HepG2 (cell line): ENCODE data around the gene FAM131A. TPM values are rescaled to one million over a fixed set of nuclear protein-coding genes. Genes with fewer than 3 reads are reported as not detected.

Source experiments
- AFF4 ChIP-seq: sonication (generic); formaldehyde crosslinking; IDR thresholded peaks from 2 replicates; pipeline ENCODE4 v1.4.0; 2020; ENCODE audit warnings: missing genetic modification reagents
- ARID2 ChIP-seq: sonication (generic); formaldehyde crosslinking; IDR thresholded peaks from 2 replicates; pipeline ENCODE4 v1.8.1; 2022; ENCODE audit warnings: mild to moderate bottlenecking, missing genetic modification reagents, borderline replicate concordance
- DMTF1 ChIP-seq: sonication (generic); formaldehyde crosslinking; IDR thresholded peaks from 2 replicates; pipeline ENCODE4 v1.4.0; 2020; ENCODE audit warnings: mild to moderate bottlenecking, missing genetic modification reagents
- FOSL1 ChIP-seq: sonication (generic); formaldehyde crosslinking; IDR thresholded peaks from 2 replicates; pipeline ENCODE4 v1.9.0; 2021; ENCODE audit warnings: missing genetic modification reagents, borderline replicate concordance
- HCFC1 ChIP-seq: fragments of 150-350 bp; IDR thresholded peaks from 2 replicates; pipeline ENCODE4 v1.6.1; 2014; ENCODE audit warnings: low read depth, low read length
- KDM4B ChIP-seq: sonication (generic); formaldehyde crosslinking; IDR thresholded peaks from 2 replicates; pipeline ENCODE4 v1.4.0; 2020; ENCODE audit warnings: missing genetic modification reagents
- MAZ ChIP-seq, 2 experiments: sonication (generic) in 1 of 2; formaldehyde crosslinking in 1 of 2; IDR thresholded peaks; 2 replicates each; pipeline versions ENCODE4 v1.5.0 to v1.6.1; 2012 to 2020; ENCODE audit warnings: low read depth in 2 of 2, mild to moderate bottlenecking in 2 of 2, borderline replicate concordance in 1 of 2, improper control_type of control experiment in 1 of 2, low read length in 1 of 2, missing genetic modification reagents in 1 of 2, moderate library complexity in 1 of 2
- MIER3 ChIP-seq: IDR thresholded peaks from 2 replicates; pipeline ENCODE4 v1.6.1; 2016; ENCODE audit warnings: missing compliant biosample characterization, borderline replicate concordance
- NCOR1 ChIP-seq: fragments of 200-600 bp; sonication (generic); IDR thresholded peaks from 2 replicates; pipeline ENCODE4 v1.7.0; 2017; ENCODE audit warnings: antibody characterized with exemption, low read length, borderline replicate concordance
- NFKBIZ ChIP-seq: IDR thresholded peaks from 2 replicates; pipeline ENCODE4 v1.6.1; 2018; ENCODE audit warnings: missing genetic modification reagents, missing compliant biosample characterization
- PATZ1 ChIP-seq: sonication (generic); formaldehyde crosslinking; IDR thresholded peaks from 2 replicates; pipeline ENCODE4 v1.4.0; 2020; ENCODE audit warnings: missing genetic modification reagents
- SALL1 ChIP-seq: sonication (generic); formaldehyde crosslinking; IDR thresholded peaks from 2 replicates; pipeline ENCODE4 v1.8.0; 2022; ENCODE audit warnings: mild to moderate bottlenecking, missing genetic modification reagents
- SMC3 ChIP-seq: IDR thresholded peaks from 2 replicates; pipeline ENCODE4 v1.6.1; 2011; ENCODE audit warnings: low read length, improper control_type of control experiment
- U2AF2 ChIP-seq: fragments of 200-400 bp; formaldehyde crosslinking; IDR thresholded peaks from 2 replicates; pipeline ENCODE4 v1.6.1; 2017; ENCODE audit warnings: low read depth, mild to moderate bottlenecking, low read length
- ZC3H4 ChIP-seq: sonication (generic); formaldehyde crosslinking; IDR thresholded peaks from 2 replicates; pipeline ENCODE4 v1.4.0; 2020; ENCODE audit warnings: missing genetic modification reagents, borderline replicate concordance
- ZFP37 ChIP-seq: sonication (generic); formaldehyde crosslinking; IDR thresholded peaks from 2 replicates; pipeline ENCODE4 v1.4.0; 2020; ENCODE audit warnings: missing genetic modification reagents, borderline replicate concordance
- ZMYM3 ChIP-seq: sonication (generic); formaldehyde crosslinking; IDR thresholded peaks from 2 replicates; pipeline ENCODE4 v1.5.1; 2020; ENCODE audit warnings: mild to moderate bottlenecking, missing genetic modification reagents
- ZNF296 ChIP-seq: sonication (generic); formaldehyde crosslinking; conservative IDR thresholded peaks from 2 replicates; pipeline ENCODE4 v1.5.0; 2020; ENCODE audit warnings: mild to moderate bottlenecking, missing genetic modification reagents
- ZNF775 ChIP-seq: sonication (generic); formaldehyde crosslinking; IDR thresholded peaks from 2 replicates; pipeline ENCODE4 v1.4.0; 2020; ENCODE audit warnings: missing genetic modification reagents, mild to moderate bottlenecking, moderate library complexity, borderline replicate concordance
- polyA plus RNA-seq, 8 experiments: library from polyadenylated mRNA; depleted of rRNA in 3 of 8; stranded (reverse) in 7 of 8; unstranded in 1 of 8; fragments of >200 nt; fragmentation: Illumina TruSeq in 4 of 8; extraction: Trizol in 4 of 8; gene quantifications; 2 replicates each; pipeline versions ENCODE4 v1.2.1 to v1.2.3, GENCODE V29; 2011 to 2016; ENCODE audit warnings: low read depth in 4 of 8, missing spikeins in 1 of 8, mixed read lengths in 1 of 8; ENCODE audit not compliant: insufficient read depth in 1 of 8
- total RNA-seq, 5 experiments: library from RNA; depleted of rRNA; stranded (reverse); fragments of >200 nt; fragmentation: Illumina TruSeq; extraction: Trizol; gene quantifications; 2 replicates each; pipeline ENCODE4 v1.2.3, GENCODE V29; 2016; ENCODE audit warnings: low read depth in 1 of 5
- TF ChIP-seq, protein P1 (sequence below): sonication (generic); formaldehyde crosslinking; IDR thresholded peaks from 2 replicates; pipeline ENCODE4 v1.9.0; 2021; ENCODE audit warnings: missing genetic modification reagents, mild to moderate bottlenecking, borderline replicate concordance

Gene FAM131A
- total and polyA plus RNA-seq, 2 of the 13 experiments (the other 11 are each of a cell fraction or from before 2014, with no cell fraction given) = 9.2 to 9.3 TPM

- TF ChIP-seq AFF4 (CRISPR knock-in tag) = 0 out of 2 replicates have a peak, but pooled peaks have one; percentile 56
- no peak for TF ChIP-seq NCOR1
- no peak for TF ChIP-seq HCFC1
- no peak for TF ChIP-seq ZNF296 (CRISPR knock-in tag)
- no peak for TF ChIP-seq FOSL1
- TF ChIP-seq ZC3H4 (CRISPR knock-in tag) = no peak
- peak; percentile 97 for TF ChIP-seq SMC3
- TF ChIP-seq NFKBIZ (CRISPR knock-in tag) = no peak
- no peak for TF ChIP-seq MAZ (IDR thresholded peaks at IDR 0.05; ENCODE audit: borderline replicate concordance, low read depth, low read length)
- peak; percentile 54; the same call in 1 of the 2 replicates for TF ChIP-seq MAZ (CRISPR knock-in tag; IDR thresholded peaks at IDR 0.05; ENCODE audit: low read depth)
- TF ChIP-seq ZNF775 (CRISPR knock-in tag) = no peak
- TF ChIP-seq KDM4B (CRISPR knock-in tag) = 0 out of 2 replicates have a peak, but pooled peaks have one; percentile 13
- TF ChIP-seq PATZ1 = peak; percentile 47
- TF ChIP-seq ZMYM3 (CRISPR knock-in tag) = no peak
- peak; percentile 74; the same call in 1 of the 2 replicates for TF ChIP-seq SALL1 (CRISPR knock-in tag)
- TF ChIP-seq ZFP37 (CRISPR knock-in tag) = peak; percentile 48; the same call in 1 of the 2 replicates
- TF ChIP-seq DMTF1 (CRISPR knock-in tag) = no peak
- TF ChIP-seq MIER3 (CRISPR knock-in tag) = no peak
- 0 out of 2 replicates have a peak, but pooled peaks have one; percentile 29 for TF ChIP-seq ARID2 (CRISPR knock-in tag)
- no peak for TF ChIP-seq U2AF2
- TF ChIP-seq, protein P1, sequence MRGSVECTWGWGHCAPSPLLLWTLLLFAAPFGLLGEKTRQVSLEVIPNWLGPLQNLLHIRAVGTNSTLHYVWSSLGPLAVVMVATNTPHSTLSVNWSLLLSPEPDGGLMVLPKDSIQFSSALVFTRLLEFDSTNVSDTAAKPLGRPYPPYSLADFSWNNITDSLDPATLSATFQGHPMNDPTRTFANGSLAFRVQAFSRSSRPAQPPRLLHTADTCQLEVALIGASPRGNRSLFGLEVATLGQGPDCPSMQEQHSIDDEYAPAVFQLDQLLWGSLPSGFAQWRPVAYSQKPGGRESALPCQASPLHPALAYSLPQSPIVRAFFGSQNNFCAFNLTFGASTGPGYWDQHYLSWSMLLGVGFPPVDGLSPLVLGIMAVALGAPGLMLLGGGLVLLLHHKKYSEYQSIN (CRISPR knock-in tag) = no peak
Observed at GRCh38 chr3:184371570-184372018, 34.2 kb downstream of the FAM131A start (continued).
